ENCODE results near the gene FAIM.
"Not testable (repeated sequence)": the region's sequence is repeated elsewhere in the genome, so short reads cannot be mapped to it uniquely, and the experiment has no call there.

FAIM gene

DNA sequence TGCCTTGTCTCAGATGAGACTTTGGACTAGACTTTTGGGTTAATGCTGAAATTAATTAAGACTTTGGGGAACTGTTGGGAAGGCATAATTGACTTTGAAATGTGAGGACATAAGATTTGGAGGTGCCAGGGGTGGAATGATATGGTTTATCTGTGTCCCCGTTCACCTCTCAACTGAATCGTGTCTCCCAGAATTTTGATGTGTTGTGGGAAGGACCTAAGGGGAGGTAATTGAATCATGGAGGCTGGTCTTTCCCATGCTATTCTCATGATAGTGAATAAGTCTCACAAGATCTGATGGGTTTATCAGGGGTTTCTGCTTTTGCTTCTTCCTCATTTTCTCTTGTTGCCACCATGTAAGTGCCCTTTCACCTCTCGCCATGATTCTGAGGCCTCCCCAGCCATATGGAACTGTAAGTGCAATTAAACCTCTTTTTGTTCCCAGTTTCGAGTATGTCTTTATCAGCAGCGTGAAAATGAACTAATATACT lies 4.4 kb upstream of the FAIM start:
- not testable (repeated sequence) for DNase-seq

DNA sequence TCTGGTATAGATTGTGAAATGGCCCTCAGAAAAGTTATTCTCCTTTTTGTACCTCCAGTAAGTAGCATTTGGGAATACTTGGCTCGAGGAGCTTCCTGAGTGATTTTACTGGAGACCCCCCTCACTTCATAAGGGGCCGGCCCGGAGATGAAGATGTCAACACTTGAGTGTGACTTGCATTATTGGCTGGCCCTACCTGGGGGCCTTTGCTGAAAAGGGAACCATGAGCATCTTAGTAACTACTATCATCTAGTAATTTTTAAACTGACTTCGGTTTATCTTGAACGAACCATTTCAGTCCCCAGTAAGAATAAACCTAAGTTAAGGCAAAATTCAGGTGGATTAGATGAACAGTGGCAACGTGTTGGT lies 1.3 kb downstream of the FAIM start:
- peak; percentile 5 for DNase-seq

GRCh38 chr3:138615462-138615861 lies 6.9 kb downstream of the FAIM start:
- no peak for DNase-seq

- no peak for DNase-seq
These were observed 11.9 kb downstream of the FAIM start for GRCh38 chr3:138620431-138620830.

GRCh38 chr3:138624518-138624917 lies 15.9 kb downstream of the FAIM start:
- no peak for DNase-seq

- no peak for DNase-seq
These were observed 17.3 kb downstream of the FAIM start for GRCh38 chr3:138625707-138626365.

- DNase-seq: no peak
These were observed 21.0 kb downstream of the FAIM start for GRCh38 chr3:138629526-138629925.

DNA sequence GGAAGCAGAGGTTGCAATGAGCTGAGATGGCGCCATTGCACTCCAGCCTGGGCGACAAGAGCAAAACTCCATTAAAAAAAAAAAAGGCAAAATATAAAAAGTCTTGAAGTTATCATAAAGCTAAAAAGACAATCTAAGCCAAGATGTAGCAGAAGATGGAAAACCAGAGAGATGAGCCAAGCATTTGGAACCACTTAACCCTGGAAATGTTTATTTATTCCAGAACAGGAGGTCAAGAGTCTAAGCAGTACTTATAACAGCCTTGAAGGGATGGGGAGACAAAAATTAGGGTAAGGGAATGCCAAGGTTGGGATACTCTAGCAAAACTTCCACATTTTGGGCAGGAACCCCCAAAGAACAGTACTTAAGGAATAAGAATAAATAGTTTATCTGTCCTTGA lies 30.1 kb downstream of the FAIM start:
- no peak for DNase-seq

- no peak for DNase-seq
These were observed 32.0 kb downstream of the FAIM start for GRCh38 chr3:138640537-138640936.

DNA sequence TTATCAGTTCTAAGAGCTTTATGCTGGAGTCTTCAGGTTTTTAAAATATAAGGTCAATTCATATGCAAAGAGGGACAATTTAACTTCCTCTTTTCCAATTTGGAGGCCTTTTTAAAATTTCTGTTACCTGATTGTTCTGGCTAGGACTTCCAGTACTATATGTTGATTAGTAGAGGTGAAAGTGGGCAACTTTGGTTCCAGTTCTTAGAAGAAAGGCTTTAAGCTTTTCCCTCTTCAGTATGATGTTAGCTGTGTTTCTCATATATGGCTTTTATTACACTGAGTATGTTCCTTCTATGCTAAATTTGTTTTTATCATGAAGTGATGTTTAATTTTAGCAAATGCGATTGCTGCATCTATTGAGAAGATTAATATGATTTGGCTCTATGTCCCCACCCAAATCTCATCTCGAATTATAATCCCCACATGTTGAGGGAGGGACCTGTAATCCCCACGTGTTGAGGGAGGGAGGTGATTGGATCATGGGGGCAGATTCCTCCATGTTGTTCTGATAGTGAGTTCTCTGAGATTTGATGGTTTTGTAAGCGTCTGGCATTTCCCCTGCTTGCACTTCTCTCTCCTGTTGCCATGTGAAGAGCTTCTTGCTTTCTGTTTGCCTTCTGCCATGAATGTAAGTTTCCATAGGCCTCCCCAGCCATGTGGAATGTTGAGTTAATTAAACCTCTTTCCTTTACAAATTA lies 33.8 kb downstream of the FAIM start:
- DNase-seq: no peak

- DNase-seq: no peak
These were observed 34.3 kb downstream of the FAIM start for GRCh38 chr3:138642927-138643253.

DNA sequence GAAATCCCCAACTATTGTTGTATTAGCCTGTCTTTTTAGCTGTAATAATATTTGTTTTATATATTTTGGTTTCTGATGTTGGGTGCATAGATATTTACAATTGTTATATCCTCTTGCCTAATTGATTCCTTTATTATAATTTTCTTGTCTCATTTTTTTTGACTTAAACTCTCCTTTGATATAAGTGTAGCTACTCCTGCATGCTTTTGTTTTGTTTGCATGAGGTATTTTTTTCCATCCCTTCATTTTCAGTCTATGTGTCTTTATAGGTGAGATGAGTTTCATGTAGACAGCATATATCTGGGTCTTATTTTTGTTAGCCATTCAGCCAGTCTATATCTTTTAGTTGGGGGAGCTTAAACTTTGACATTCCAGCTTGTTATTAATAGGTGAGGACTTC lies 37.4 kb downstream of the FAIM start:
- no peak for DNase-seq

- no peak for DNase-seq
These were observed 37.9 kb downstream of the FAIM start for GRCh38 chr3:138646513-138646912.

DNA sequence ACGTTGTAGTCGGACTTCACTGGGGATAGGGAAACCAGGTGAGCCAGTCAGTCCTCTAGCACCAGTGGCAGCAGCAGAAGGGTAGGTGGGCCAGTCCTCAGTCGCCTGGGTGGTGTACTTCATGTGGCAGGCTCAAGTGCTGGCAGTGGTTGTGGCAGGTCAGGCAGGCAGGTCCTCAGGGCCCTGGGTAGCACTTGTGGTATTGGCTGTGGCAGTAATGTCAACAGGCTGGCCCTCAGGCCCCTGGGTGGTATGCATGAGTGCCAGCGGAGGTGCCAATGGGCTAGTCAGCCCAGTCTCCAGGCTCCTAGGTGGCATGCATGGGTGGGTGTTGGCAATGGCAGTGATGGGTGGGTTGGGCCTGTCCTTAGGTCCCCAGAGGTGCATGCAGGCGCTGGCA lies 40.6 kb downstream of the FAIM start:
- no peak for DNase-seq

GRCh38 chr3:138653567-138653966 lies 45.0 kb downstream of the FAIM start:
- DNase-seq: no peak

DNA sequence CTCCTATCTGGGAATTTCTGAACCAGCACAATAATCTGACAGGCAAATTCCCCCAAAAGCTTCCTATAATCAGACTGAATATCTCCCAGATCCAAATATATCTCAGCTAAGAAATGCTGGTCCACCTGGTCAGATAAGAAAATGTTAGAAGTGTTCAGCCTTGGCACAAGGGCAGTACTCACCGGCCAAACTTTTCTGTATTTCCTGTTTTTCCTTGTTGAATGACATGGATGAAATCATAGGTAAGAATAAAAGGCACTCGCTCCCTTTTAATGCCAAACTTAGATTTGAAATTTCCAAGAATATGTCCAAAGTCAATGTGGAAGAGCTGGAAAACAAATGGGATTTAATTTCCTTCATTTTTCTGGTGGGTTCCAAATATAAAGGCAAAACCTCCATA lies 48.9 kb downstream of the FAIM start:
- DNase-seq: no peak

DNA sequence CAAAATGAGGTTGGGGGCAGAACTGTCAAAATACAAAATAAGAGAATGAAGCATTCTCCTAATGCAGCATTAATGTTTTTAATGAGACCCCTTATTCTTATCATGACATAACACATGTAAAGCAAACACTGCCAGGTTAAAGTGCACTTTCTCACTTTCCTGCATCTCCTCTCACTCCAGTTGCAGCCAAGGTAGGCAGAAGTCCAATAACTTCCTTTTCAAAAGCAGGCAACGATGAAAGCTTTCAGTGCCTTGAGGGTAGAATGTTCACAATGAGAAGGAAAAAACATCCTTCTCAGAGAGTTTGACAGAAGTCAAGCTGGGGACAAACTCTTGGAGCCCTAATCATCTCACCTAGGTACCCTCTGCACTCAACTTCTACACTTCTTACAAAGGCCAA lies 59.5 kb downstream of the FAIM start:
- DNase-seq: no peak

GRCh38 chr3:138670407-138670806 lies 61.8 kb downstream of the FAIM start:
- DNase-seq: peak; percentile 27

DNA sequence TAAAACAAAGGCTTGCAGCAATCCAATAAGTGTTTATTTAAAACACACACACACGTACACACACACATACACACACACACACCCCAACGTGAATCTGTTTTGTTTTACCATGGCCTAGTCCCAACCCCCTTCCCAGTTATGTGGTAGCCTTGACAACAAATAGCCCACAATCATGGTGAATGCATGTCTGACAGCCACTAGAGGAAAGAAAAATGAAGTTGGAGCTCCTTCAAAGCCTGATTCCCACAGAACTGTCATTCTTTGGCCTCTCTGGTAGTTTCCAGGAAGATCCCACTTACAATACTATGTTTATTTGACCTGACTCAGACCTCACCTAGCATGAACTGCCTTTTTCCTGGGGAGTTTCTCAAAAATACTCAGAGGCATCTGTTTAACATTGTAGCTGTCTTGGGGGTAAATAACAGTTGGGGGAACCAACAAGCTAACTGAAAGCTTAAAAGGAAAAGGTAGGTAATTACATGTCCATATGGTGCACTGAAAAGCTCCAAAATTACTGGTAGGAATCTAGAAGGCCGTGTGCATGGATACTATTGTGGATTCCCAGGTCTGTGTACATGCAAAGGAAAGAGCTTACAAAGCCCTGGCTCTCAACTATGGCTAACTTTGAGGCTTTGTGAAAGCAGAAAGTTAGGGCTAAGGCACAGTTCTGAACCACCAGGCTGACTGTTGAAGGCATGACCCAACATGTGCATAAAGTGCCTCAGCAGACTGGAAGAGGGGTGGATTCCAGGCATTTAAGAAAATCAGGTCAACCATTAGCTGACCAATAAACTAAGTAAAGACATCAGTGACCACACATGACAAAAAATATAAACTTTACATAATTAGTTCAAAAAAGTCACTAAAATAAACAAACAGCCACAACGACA lies 65.3 kb downstream of the FAIM start:
- DNase-seq: peak; percentile 93

DNA sequence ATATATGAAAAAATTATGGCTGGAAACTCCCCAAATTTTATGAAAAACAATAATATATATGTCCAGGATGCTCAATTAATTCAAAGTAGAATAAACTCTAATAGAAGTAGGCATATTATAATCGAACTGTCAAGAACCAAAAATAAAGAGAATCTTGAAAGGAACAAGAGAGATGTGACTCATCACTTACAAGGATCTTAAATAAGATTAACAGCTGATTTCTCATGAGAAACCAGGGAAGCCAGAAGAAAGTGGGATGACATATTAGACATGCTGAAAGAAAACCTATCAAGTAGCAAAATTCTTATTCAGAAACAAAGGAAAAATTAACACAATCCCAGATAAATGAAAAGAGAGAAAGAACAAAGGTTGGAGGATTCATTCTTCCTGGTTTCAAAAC lies 66.8 kb downstream of the FAIM start:
- DNase-seq: no peak

DNA sequence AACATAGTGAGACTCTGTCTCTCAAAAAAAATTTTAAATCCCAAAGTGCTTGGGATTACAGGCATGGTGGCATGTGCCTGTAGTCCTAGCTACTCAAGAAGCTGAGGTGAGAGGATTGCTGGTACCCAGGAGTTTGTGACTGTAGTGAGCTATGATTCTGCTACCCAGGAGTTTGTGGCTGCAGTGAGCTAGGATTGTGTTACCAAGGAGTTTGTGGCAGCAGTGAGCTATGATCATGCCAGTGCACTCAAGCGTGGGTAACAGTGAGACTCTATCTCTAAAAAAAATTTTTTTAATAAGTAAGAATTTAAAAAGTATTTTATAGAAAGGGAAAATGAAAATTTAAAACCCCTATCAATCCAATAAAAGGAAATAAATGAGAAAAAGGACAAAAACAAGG lies 69.5 kb downstream of the FAIM start:
- no peak for DNase-seq

DNA sequence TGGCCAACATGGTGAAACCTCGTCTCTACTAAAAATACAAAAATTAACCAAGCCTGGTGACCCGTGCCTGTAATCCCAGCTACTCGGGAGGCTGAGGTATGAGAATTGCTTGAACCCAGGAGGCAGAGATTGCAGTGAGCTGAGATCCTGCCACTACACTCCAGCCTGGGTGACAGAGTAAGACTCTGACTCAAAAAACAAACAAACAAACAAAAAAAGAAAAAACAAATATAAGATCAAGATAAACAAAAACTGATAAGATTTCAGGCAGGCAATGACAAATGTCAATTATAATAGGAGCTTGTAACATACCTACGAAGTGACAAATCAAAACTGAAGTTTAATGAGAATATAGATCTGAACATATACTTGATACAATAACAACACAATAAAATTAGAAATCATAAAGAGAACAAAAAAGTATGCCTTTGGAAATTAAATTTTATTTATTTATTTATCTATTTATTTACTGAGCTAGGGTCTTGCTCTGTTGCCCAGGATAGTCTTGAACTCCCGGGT lies 70.4 kb downstream of the FAIM start:
- no peak for DNase-seq

DNA sequence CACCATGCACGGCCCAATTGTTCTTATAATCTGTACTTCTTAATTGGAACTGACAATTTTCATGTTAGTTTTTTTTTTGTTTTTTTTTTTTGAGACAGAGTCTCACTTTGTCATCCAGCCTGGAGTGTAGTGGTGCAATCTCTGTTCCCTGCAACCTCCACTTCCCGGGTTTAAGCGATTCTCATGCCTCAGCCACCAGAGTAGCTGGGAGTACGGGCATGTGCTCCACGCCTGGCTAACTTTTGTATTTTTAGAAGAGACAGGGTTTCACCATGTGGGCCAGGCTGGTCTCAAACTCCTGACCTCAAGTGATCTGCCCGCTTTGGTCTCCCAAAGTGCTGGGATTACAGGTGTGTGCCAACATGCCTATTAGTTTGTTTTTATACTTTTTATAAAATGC lies 72.4 kb downstream of the FAIM start:
- not testable (repeated sequence) for DNase-seq
